Measurements from ENCODE around the gene TYW1B.
A peak's percentile ranks its signal among the peaks of the same experiment; 100 is the strongest.
"Not testable (repeated sequence)": the region's sequence is repeated elsewhere in the genome, so short reads cannot be mapped to it uniquely, and the experiment has no call there.

Gene TYW1B

GRCh38 chr7:72577107-72577506 is 250.9 kb downstream of the TYW1B start:
- Histone ChIP-seq H3K79me2 (ENCODE audit: insufficient read depth, low read depth) (no peaks in the 10 kb centered on the region), H3K4me2 (no peak overlapping the region), H3K36me3 (ENCODE audit: insufficient read depth) (no peaks in the 10 kb centered on the region), H3K27me3 (ENCODE audit: insufficient read depth, low read depth) (no peaks in the 10 kb centered on the region), H4K20me1 (ENCODE audit: insufficient read depth) (no peaks in the 10 kb centered on the region), H3K4me3 (IDR thresholded peaks at IDR 0.05; ENCODE audit: insufficient read depth, low read depth, low read length) (no peak overlapping the region), H2AFZ (ENCODE audit: low read depth) (no peak overlapping the region), H3K4me1 (ENCODE audit: low read depth, poor library complexity, severe bottlenecking) (no peaks in the 10 kb centered on the region), H3K9ac (no peak overlapping the region), H3K27ac (no peak overlapping the region)
- TF ChIP-seq CTCF (conservative IDR thresholded peaks at IDR 0.05; ENCODE audit: low read depth, low read length) = no peak

GRCh38 chr7:72561988-72562387 is 266.0 kb downstream of the TYW1B start:
- H3K36me3 ChIP-seq (ENCODE audit: insufficient read depth); H4K20me1 ChIP-seq (ENCODE audit: insufficient read depth); H3K27ac ChIP-seq; H3K27me3 ChIP-seq (ENCODE audit: insufficient read depth, low read depth); H2AFZ ChIP-seq (ENCODE audit: low read depth); H3K9ac ChIP-seq; H3K4me1 ChIP-seq (ENCODE audit: low read depth, poor library complexity, severe bottlenecking); H3K79me2 ChIP-seq (ENCODE audit: insufficient read depth, low read depth); H3K4me2 ChIP-seq; H3K4me3 ChIP-seq (IDR thresholded peaks at IDR 0.05; ENCODE audit: insufficient read depth, low read depth, low read length): not testable (repeated sequence)

GRCh38 chr7:72559546-72559945 is 268.5 kb downstream of the TYW1B start:
- H3K4me2 ChIP-seq; H3K4me3 ChIP-seq (IDR thresholded peaks at IDR 0.05; ENCODE audit: insufficient read depth, low read depth, low read length); H3K79me2 ChIP-seq (ENCODE audit: insufficient read depth, low read depth); H3K36me3 ChIP-seq (ENCODE audit: insufficient read depth); H3K27ac ChIP-seq; H3K4me1 ChIP-seq (ENCODE audit: low read depth, poor library complexity, severe bottlenecking); H3K27me3 ChIP-seq (ENCODE audit: insufficient read depth, low read depth); H3K9ac ChIP-seq; H2AFZ ChIP-seq (ENCODE audit: low read depth); H4K20me1 ChIP-seq (ENCODE audit: insufficient read depth): not testable (repeated sequence)

GRCh38 chr7:72556733-72557132 is 271.3 kb downstream of the TYW1B start:
- H4K20me1 ChIP-seq (ENCODE audit: insufficient read depth); H3K27me3 ChIP-seq (ENCODE audit: insufficient read depth, low read depth): not testable (repeated sequence)

GRCh38 chr7:72555238-72555637 is 272.8 kb downstream of the TYW1B start:
- H3K4me3 ChIP-seq (IDR thresholded peaks at IDR 0.05; ENCODE audit: insufficient read depth, low read depth, low read length); H2AFZ ChIP-seq (ENCODE audit: low read depth); H3K27ac ChIP-seq; H3K36me3 ChIP-seq (ENCODE audit: insufficient read depth); H3K4me2 ChIP-seq; H3K9ac ChIP-seq; H3K27me3 ChIP-seq (ENCODE audit: insufficient read depth, low read depth); H4K20me1 ChIP-seq (ENCODE audit: insufficient read depth); H3K79me2 ChIP-seq (ENCODE audit: insufficient read depth, low read depth); H3K4me1 ChIP-seq (ENCODE audit: low read depth, poor library complexity, severe bottlenecking): not testable (repeated sequence)

More at GRCh38 chr7:72556733-72557132, 271.3 kb downstream of the TYW1B start:
- not testable (repeated sequence) for H3K79me2 ChIP-seq (ENCODE audit: insufficient read depth, low read depth); H3K9ac ChIP-seq; H3K4me1 ChIP-seq (ENCODE audit: low read depth, poor library complexity, severe bottlenecking); H3K27ac ChIP-seq; H3K4me3 ChIP-seq (IDR thresholded peaks at IDR 0.05; ENCODE audit: insufficient read depth, low read depth, low read length); H3K36me3 ChIP-seq (ENCODE audit: insufficient read depth); H2AFZ ChIP-seq (ENCODE audit: low read depth); H3K4me2 ChIP-seq

GRCh38 chr7:72554401-72554800 is 273.6 kb downstream of the TYW1B start:
- not testable (repeated sequence) for H2AFZ ChIP-seq (ENCODE audit: low read depth); H4K20me1 ChIP-seq (ENCODE audit: insufficient read depth); H3K27ac ChIP-seq; H3K4me2 ChIP-seq; H3K36me3 ChIP-seq (ENCODE audit: insufficient read depth); H3K79me2 ChIP-seq (ENCODE audit: insufficient read depth, low read depth); H3K27me3 ChIP-seq (ENCODE audit: insufficient read depth, low read depth); H3K4me1 ChIP-seq (ENCODE audit: low read depth, poor library complexity, severe bottlenecking); H3K4me3 ChIP-seq (IDR thresholded peaks at IDR 0.05; ENCODE audit: insufficient read depth, low read depth, low read length); H3K9ac ChIP-seq

GRCh38 chr7:72550454-72550853 is 277.5 kb downstream of the TYW1B start:
- not testable (repeated sequence) for H3K36me3 ChIP-seq (ENCODE audit: insufficient read depth); H3K4me3 ChIP-seq (IDR thresholded peaks at IDR 0.05; ENCODE audit: insufficient read depth, low read depth, low read length)
- H2AFZ ChIP-seq (ENCODE audit: low read depth) = peak overlapping the region; percentile 34; the same call in 1 of the 2 replicates

GRCh38 chr7:72546586-72547237 is 281.3 kb downstream of the TYW1B start:
- not testable (repeated sequence) for H3K9ac ChIP-seq; H3K27ac ChIP-seq; H3K79me2 ChIP-seq (ENCODE audit: insufficient read depth, low read depth); H3K36me3 ChIP-seq (ENCODE audit: insufficient read depth); H3K4me3 ChIP-seq (IDR thresholded peaks at IDR 0.05; ENCODE audit: insufficient read depth, low read depth, low read length); H3K4me1 ChIP-seq (ENCODE audit: low read depth, poor library complexity, severe bottlenecking); H3K4me2 ChIP-seq; H2AFZ ChIP-seq (ENCODE audit: low read depth); H3K27me3 ChIP-seq (ENCODE audit: insufficient read depth, low read depth); H4K20me1 ChIP-seq (ENCODE audit: insufficient read depth)

More at GRCh38 chr7:72550454-72550853, 277.5 kb downstream of the TYW1B start:
- not testable (repeated sequence) for H3K27ac ChIP-seq; H4K20me1 ChIP-seq (ENCODE audit: insufficient read depth); H3K9ac ChIP-seq; H3K79me2 ChIP-seq (ENCODE audit: insufficient read depth, low read depth); H3K27me3 ChIP-seq (ENCODE audit: insufficient read depth, low read depth); H3K4me2 ChIP-seq; H3K4me1 ChIP-seq (ENCODE audit: low read depth, poor library complexity, severe bottlenecking)

- not testable (repeated sequence) for H3K79me2 ChIP-seq (ENCODE audit: insufficient read depth, low read depth); H3K27ac ChIP-seq; H3K36me3 ChIP-seq (ENCODE audit: insufficient read depth); H3K4me1 ChIP-seq (ENCODE audit: low read depth, poor library complexity, severe bottlenecking); H3K9ac ChIP-seq; H2AFZ ChIP-seq (ENCODE audit: low read depth); H4K20me1 ChIP-seq (ENCODE audit: insufficient read depth); H3K4me3 ChIP-seq (IDR thresholded peaks at IDR 0.05; ENCODE audit: insufficient read depth, low read depth, low read length); H3K4me2 ChIP-seq; H3K27me3 ChIP-seq (ENCODE audit: insufficient read depth, low read depth)
Observed at GRCh38 chr7:72544531-72544930, 283.5 kb downstream of the TYW1B start.
